Sigmoid colon (tissue), 4 donors: ENCODE results near the gene AATF.

Experiments
- CTCF ChIP-seq, 4 experiments: fragments of 450-650 bp in 3 of 4; fragments of 200-600 bp in 1 of 4; IDR thresholded peaks; one replicate each; pipeline ENCODE4 v1.5.1; 2016 to 2019; ENCODE audit warnings: antibody characterized with exemption in 4 of 4, mild to moderate bottlenecking in 3 of 4, moderate library complexity in 2 of 4
- EP300 ChIP-seq, 4 donors: sonication (generic); formaldehyde crosslinking; IDR thresholded peaks; one replicate each; pipeline ENCODE4 v1.6.1; 2017; ENCODE audit warnings: antibody characterized with exemption in 4 of 4
- POLR2A ChIP-seq, 2 donors: fragments of 450-650 bp; IDR thresholded peaks; one replicate each; pipeline ENCODE4 v1.6.1; 2016; ENCODE audit warnings: antibody characterized with exemption in 2 of 2, mild to moderate bottlenecking in 2 of 2, moderate library complexity in 2 of 2
- POLR2AphosphoS5 ChIP-seq, 4 donors: sonication (generic); formaldehyde crosslinking; IDR thresholded peaks; one replicate each; pipeline ENCODE4 v1.6.1; 2017; ENCODE audit warnings: antibody characterized with exemption in 4 of 4

GRCh38 chr17:36926701-36927100 lies 22.1 kb upstream of the AATF start:
- no peak for TF ChIP-seq EP300 (IDR thresholded peaks at IDR 0.05)
- TF ChIP-seq POLR2A (IDR thresholded peaks at IDR 0.05): no peak
- no peak for TF ChIP-seq CTCF (IDR thresholded peaks at IDR 0.05)
- no peak for TF ChIP-seq POLR2AphosphoS5 (IDR thresholded peaks at IDR 0.05)
